Mucosa of gallbladder (tissue), 1 donor: ENCODE data around the gene NISCH. TPM values are rescaled to one million over a fixed set of nuclear protein-coding genes. Genes with fewer than 3 reads are reported as not detected.

Experiments
- DNase-seq: peaks from one replicate; pipeline ENCODE4 v3.0.0-alpha.2; 2020; ENCODE audit warnings: low spot score
- total RNA-seq: library from RNA; stranded (reverse); gene quantifications from one replicate; pipeline ENCODE4 v1.2.1, GENCODE V29; 2021
- donor health status: DM: no; HTN: no; CAD: no.

NISCH gene
- total RNA-seq, 1 donor from 2014 or later = 111 TPM

- DNase-seq = no peak
Observed at GRCh38 chr3:52435246-52436101, 19.9 kb upstream of the NISCH start.

GRCh38 chr3:52436500-52437149, 18.8 kb upstream of the NISCH start:
- no peak for DNase-seq

- no peak for DNase-seq
Observed at GRCh38 chr3:52437326-52438103, 17.9 kb upstream of the NISCH start.

GRCh38 chr3:52438104-52438376, 17.4 kb upstream of the NISCH start:
- no peak for DNase-seq

GRCh38 chr3:52438579-52439425, 16.6 kb upstream of the NISCH start:
- DNase-seq = no peak

- DNase-seq = no peak
Observed at GRCh38 chr3:52439426-52440248, 15.8 kb upstream of the NISCH start.

GRCh38 chr3:52440249-52440551, 15.2 kb upstream of the NISCH start:
- DNase-seq = no peak

GRCh38 chr3:52440671-52441070, 14.7 kb upstream of the NISCH start:
- no peak for DNase-seq

- DNase-seq = no peak
Observed at GRCh38 chr3:52441091-52441771, 14.2 kb upstream of the NISCH start.

GRCh38 chr3:52441772-52442332, 13.6 kb upstream of the NISCH start:
- no peak for DNase-seq

- no peak for DNase-seq
Observed at GRCh38 chr3:52442409-52443267, 12.8 kb upstream of the NISCH start.

- DNase-seq = no peak
Observed at GRCh38 chr3:52443268-52443610, 12.2 kb upstream of the NISCH start.

GRCh38 chr3:52443791-52444687, 11.4 kb upstream of the NISCH start:
- DNase-seq = no peak

- DNase-seq = peak; percentile 53
Observed at GRCh38 chr3:52444860-52445793, 10.3 kb upstream of the NISCH start, which contains the start of gene SEMA3G. TSS of gene SEMA3G (minus strand) at chr3:52445103. CDS start at chr3:52445027, 76 bp downstream.

- DNase-seq = no peak
Observed at GRCh38 chr3:52446042-52446441, 9.4 kb upstream of the NISCH start.

GRCh38 chr3:52446631-52447511, 8.5 kb upstream of the NISCH start:
- peak; percentile 58 for DNase-seq
